Sigmoid colon (tissue), 3 donors: ENCODE results near the gene ING4.

Source experiments
- POLR2A ChIP-seq, 2 donors: fragments of 450-650 bp; IDR thresholded peaks; one replicate each; pipeline ENCODE4 v1.6.1; 2016; ENCODE audit warnings: antibody characterized with exemption in 2 of 2, mild to moderate bottlenecking in 2 of 2, moderate library complexity in 2 of 2
- TF ChIP-seq, protein P1 (sequence below), 4 experiments: fragments of 450-650 bp in 3 of 4; fragments of 200-600 bp in 1 of 4; IDR thresholded peaks; one replicate each; pipeline ENCODE4 v1.5.1; 2016 to 2019; ENCODE audit warnings: antibody characterized with exemption in 4 of 4, mild to moderate bottlenecking in 3 of 4, moderate library complexity in 2 of 4

DNA sequence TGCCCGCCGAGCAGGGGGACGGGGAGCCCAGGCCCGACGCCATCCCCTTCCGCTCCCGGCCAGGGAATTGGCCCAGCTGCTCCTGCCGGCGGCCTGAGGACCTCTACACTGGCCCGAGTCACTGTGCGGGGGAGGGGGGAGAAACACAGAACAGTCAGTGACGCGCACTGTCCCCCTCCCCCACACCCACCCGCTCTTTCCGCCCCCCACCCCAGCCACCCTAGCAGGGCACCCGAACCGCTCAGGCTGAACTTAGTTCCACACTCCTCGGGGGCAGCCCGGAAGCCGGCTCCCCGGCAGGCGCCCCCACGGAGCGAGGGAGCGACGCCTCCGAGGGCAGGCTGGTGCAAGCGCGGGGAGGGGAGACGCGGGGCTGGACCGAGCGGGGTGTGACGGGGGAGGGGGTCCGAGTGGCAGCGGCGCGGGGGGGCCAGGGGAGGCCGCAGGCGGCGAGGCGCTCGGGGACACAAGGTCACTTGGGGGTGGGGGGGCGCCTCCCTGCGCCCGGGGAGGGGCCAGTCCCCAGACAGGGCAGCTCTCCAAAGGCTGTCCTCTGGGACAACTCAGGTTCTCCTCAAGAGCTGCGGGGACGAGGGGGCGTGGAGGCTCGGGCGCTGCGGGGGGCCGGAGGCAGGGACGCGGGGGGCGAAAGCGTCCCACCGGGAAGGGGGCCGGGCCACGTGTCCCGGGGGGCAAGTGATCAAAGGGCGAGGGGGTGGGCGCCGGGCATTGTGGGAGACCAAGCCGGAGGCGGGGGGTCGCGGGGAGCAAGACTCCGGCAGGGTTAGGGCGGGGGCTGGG is 56.4 kb downstream of the ING4 start:
- TF ChIP-seq, protein P1, sequence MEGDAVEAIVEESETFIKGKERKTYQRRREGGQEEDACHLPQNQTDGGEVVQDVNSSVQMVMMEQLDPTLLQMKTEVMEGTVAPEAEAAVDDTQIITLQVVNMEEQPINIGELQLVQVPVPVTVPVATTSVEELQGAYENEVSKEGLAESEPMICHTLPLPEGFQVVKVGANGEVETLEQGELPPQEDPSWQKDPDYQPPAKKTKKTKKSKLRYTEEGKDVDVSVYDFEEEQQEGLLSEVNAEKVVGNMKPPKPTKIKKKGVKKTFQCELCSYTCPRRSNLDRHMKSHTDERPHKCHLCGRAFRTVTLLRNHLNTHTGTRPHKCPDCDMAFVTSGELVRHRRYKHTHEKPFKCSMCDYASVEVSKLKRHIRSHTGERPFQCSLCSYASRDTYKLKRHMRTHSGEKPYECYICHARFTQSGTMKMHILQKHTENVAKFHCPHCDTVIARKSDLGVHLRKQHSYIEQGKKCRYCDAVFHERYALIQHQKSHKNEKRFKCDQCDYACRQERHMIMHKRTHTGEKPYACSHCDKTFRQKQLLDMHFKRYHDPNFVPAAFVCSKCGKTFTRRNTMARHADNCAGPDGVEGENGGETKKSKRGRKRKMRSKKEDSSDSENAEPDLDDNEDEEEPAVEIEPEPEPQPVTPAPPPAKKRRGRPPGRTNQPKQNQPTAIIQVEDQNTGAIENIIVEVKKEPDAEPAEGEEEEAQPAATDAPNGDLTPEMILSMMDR (IDR thresholded peaks at IDR 0.05): no peak
- no peak for TF ChIP-seq POLR2A (IDR thresholded peaks at IDR 0.05)
